Effector memory CD4-positive, alpha-beta T cell (primary cell): Measurements from ENCODE around the gene ZNF107.

ENCODE experiments used
- DNase-seq, 3 donors: peaks; one replicate each; pipeline ENCODE4 v3.0.0-alpha.2; 2020
- H3K27ac ChIP-seq: 2 replicates; pipeline ENCODE4 v1.7.0; 2013; ENCODE audit warnings: mild to moderate bottlenecking, low read length, moderate library complexity; ENCODE audit not compliant: insufficient read depth, poor library complexity, severe bottlenecking
- H3K27me3 ChIP-seq: replicated peaks from 2 replicates; pipeline ENCODE4 v1.7.0; 2013; ENCODE audit warnings: mild to moderate bottlenecking, low read length; ENCODE audit not compliant: insufficient read depth, control insufficient read depth, poor library complexity, severe bottlenecking
- H3K36me3 ChIP-seq: 2 replicates; pipeline ENCODE4 v1.7.0; 2013; ENCODE audit warnings: mild to moderate bottlenecking, low read length, moderate library complexity; ENCODE audit not compliant: control insufficient read depth, insufficient read depth
- H3K4me1 ChIP-seq: 2 replicates; pipeline ENCODE4 v1.7.0; 2013; ENCODE audit warnings: low read length, mild to moderate bottlenecking; ENCODE audit not compliant: control insufficient read depth, insufficient read depth, poor library complexity, severe bottlenecking
- H3K4me3 ChIP-seq: 2 replicates; pipeline ENCODE4 v1.7.0; 2013; ENCODE audit warnings: low read length, low read depth, mild to moderate bottlenecking; ENCODE audit not compliant: insufficient read depth, poor library complexity, severe bottlenecking
- H3K9me3 ChIP-seq: 2 replicates; pipeline ENCODE4 v1.7.0; 2013; ENCODE audit warnings: mild to moderate bottlenecking, low read length, moderate library complexity; ENCODE audit not compliant: control insufficient read depth

The ZNF107 gene

DNA sequence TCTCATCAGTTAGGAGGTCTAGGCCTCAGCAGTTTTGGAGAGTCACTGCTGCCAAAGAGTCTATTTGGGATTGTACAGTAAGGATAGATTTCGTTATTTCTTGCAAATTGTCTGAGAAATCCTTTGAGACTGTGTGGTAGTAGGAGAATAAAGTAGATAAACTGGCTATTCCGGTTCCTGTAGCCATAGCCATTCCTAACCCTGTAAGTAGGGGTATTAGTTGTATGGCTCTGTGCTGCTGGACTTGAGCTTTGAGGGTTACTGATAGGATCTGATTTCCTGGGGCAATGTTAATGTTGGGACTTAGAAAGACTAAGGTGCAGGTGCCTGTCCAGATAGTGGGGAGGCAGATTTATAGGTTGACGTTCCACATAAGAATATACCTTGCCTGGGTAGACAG, 92.2 kb downstream of the ZNF107 start:
- H3K27ac ChIP-seq, result no peak overlapping the region
- no peak overlapping the region for H3K4me3 ChIP-seq
- no peaks in the 10 kb centered on the region for H3K36me3 ChIP-seq
- H3K9me3 ChIP-seq, result no peaks in the 10 kb centered on the region
- no peak for DNase-seq
- no peaks in the 10 kb centered on the region for H3K4me1 ChIP-seq
- H3K27me3 ChIP-seq, result no peaks in the 10 kb centered on the region
